Measurements from ENCODE around the gene OR5AR1. TPM values are rescaled to one million over a fixed set of nuclear protein-coding genes. Genes with fewer than 3 reads are reported as not detected.

OR5AR1 gene
- total RNA-seq, 1 experiment from 2014 or later, result not detected

GRCh38 chr11:56670984-56671383, 7.5 kb downstream of the OR5AR1 start:
- Histone ChIP-seq H3K4me1 (ENCODE audit: control insufficient read depth in 1 of 2, insufficient read depth in 2 of 2, low read length in 2 of 2) (no peaks in the 10 kb centered on the region), H2AFZ (ENCODE audit: low read depth, low read length, poor library complexity, severe bottlenecking) (no peak overlapping the region), H3K36me3 (ENCODE audit: control insufficient read depth in 1 of 2, insufficient read depth in 2 of 2, low read length in 2 of 2) (no peaks in the 10 kb centered on the region), H3K9me2 (ENCODE audit: insufficient read depth) (no peaks in the 10 kb centered on the region), H3K4me2 (ENCODE audit: low read length) (no peak overlapping the region), H3K9ac (ENCODE audit: low read length) (no peak overlapping the region), H3K27me3 (ENCODE audit: insufficient read depth, low read length) (no peaks in the 10 kb centered on the region), H3K27ac (ENCODE audit: low read depth, low read length) (no peak overlapping the region), H4K20me1 (ENCODE audit: insufficient read depth) (no peaks in the 10 kb centered on the region), H3K79me2 (ENCODE audit: insufficient read depth, low read length) (no peaks in the 10 kb centered on the region), H3K9me3 (ENCODE audit: control insufficient read depth in 1 of 2, insufficient read depth in 1 of 2, low read depth in 1 of 2, low read length in 2 of 2) (peaks cover 0 to 5% of the 10 kb centered on the region in 2 experiments; a peak in 2 of 4 replicates), H3K4me3 (replicated peaks in 1 of 2; ENCODE audit: low read depth in 1 of 2, low read length in 2 of 2) (no peak overlapping the region)
- no peak for DNase-seq (ENCODE audit: low read depth, low spot score)
- intact Hi-C loops (cut with micrococcal nuclease), result no loop called here
- BruUV-seq (replicated peaks), result no TSS peak
- ChIA-PET RAD21 (ENCODE audit: low non-redundant PET in 1 of 2, low total read pairs in 2 of 2, uncharacterized antibody in 2 of 2, unreplicated experiment in 2 of 2) (no interaction called here), CTCF (no interaction called here), POLR2A (no interaction called here)
- TF ChIP-seq CBX3 (IDR thresholded peaks at IDR 0.05; ENCODE audit: low read depth), result no peak
- TF ChIP-seq YY1 (IDR thresholded peaks at IDR 0.05; ENCODE audit: extremely low read depth, insufficient replicate concordance, low read depth, low read length), result no peak
- no peak for TF ChIP-seq POLR2A (IDR thresholded peaks at IDR 0.05; ENCODE audit: borderline replicate concordance, extremely low read depth, insufficient read depth, insufficient read length)
- TF ChIP-seq FOSL1 (IDR thresholded peaks at IDR 0.05; ENCODE audit: low read depth), result no peak
- TF ChIP-seq REST (IDR thresholded peaks at IDR 0.05; ENCODE audit: low read depth), result no peak
- no peak for TF ChIP-seq EGR1 (IDR thresholded peaks at IDR 0.05; ENCODE audit: low read depth)
- TF ChIP-seq ZBTB33 (IDR thresholded peaks at IDR 0.05; ENCODE audit: extremely low read depth, insufficient replicate concordance, low read length), result no peak
- no peak for TF ChIP-seq POLR2AphosphoS5 (IDR thresholded peaks at IDR 0.05; ENCODE audit: low read depth, low read length)
- TF ChIP-seq ATF3 (IDR thresholded peaks at IDR 0.05), result no peak
- no peak for TF ChIP-seq SIN3A (IDR thresholded peaks at IDR 0.05; ENCODE audit: low read depth)
- no peak for TF ChIP-seq RAD21 (IDR thresholded peaks at IDR 0.05; ENCODE audit: low read depth)
- no peak for TF ChIP-seq EZH2phosphoT487 (IDR thresholded peaks at IDR 0.05; ENCODE audit: borderline replicate concordance)
- no peak for TF ChIP-seq CTCF (IDR thresholded peaks at IDR 0.05 in 2 of 3, conservative IDR thresholded peaks at IDR 0.05 in 1 of 3; ENCODE audit: borderline replicate concordance in 1 of 3, insufficient read depth in 1 of 3, low read depth in 2 of 3, low read length in 2 of 3)
- TF ChIP-seq CEBPB (IDR thresholded peaks at IDR 0.05; ENCODE audit: low read depth), result no peak
- TF ChIP-seq ZFX (IDR thresholded peaks at IDR 0.05), result no peak
- no peak for TF ChIP-seq SRF (IDR thresholded peaks at IDR 0.05; ENCODE audit: low read depth)
- no peak for TF ChIP-seq ZNF274 (IDR thresholded peaks at IDR 0.05; ENCODE audit: low read depth, low read length)
- no peak for TF ChIP-seq SP1 (IDR thresholded peaks at IDR 0.05; ENCODE audit: low read depth)
- TF ChIP-seq TCF7L2 (IDR thresholded peaks at IDR 0.05; ENCODE audit: borderline replicate concordance, extremely low read depth, insufficient read depth, insufficient read length), result no peak
- no peak for TF ChIP-seq ELF1 (IDR thresholded peaks at IDR 0.05; ENCODE audit: borderline replicate concordance, low read depth)
- no peak for ATAC-seq
